Activated CD4-positive, alpha-beta memory T cell treated with anti-CD3 and anti-CD28 coated beads for 36 hours (primary cell): ENCODE results near the gene ZFP2. TPM values are rescaled to one million over a fixed set of nuclear protein-coding genes. Genes with fewer than 3 reads are reported as not detected.
"Not testable (repeated sequence)": the region's sequence is repeated elsewhere in the genome, so short reads cannot be mapped to it uniquely, and the experiment has no call there.

ENCODE experiments used
- CTCF ChIA-PET: fragments of 350-600 bp; sonication (Branson Sonifier 250); formaldehyde crosslinking; loops from one replicate; lab custom pipeline; 2021; ENCODE audit warnings: antibody characterized with exemption, inconsistent platforms; lab: Charles Lee
- POLR2A ChIA-PET: fragments of 350-600 bp; sonication (Branson Sonifier 250); formaldehyde crosslinking; loops from one replicate; lab custom pipeline; 2021; ENCODE audit warnings: antibody characterized with exemption; lab: Charles Lee
- DNase-seq: peaks from one replicate; pipeline ENCODE4 v3.0.0-alpha.2; 2020
- H3K27ac Mint-ChIP-seq: one replicate; pipeline ENCODE4 v1.8.0; 2021; ENCODE audit warnings: mixed read lengths
- H3K27me3 Mint-ChIP-seq: one replicate; pipeline ENCODE4 v1.8.0; 2021; ENCODE audit warnings: mixed read lengths
- H3K36me3 Mint-ChIP-seq: one replicate; pipeline ENCODE4 v1.8.0; 2021; ENCODE audit warnings: mixed read lengths
- H3K4me1 Mint-ChIP-seq: one replicate; pipeline ENCODE4 v1.8.0; 2021; ENCODE audit warnings: low read depth, mixed read lengths
- H3K4me3 Mint-ChIP-seq: one replicate; pipeline ENCODE4 v1.8.0; 2021; ENCODE audit warnings: mild to moderate bottlenecking, mixed read lengths
- H3K9me3 Mint-ChIP-seq: one replicate; pipeline ENCODE4 v1.8.0; 2021; ENCODE audit warnings: mixed read lengths
- intact Hi-C: fragments of 100-400 bp; cut with micrococcal nuclease; formaldehyde crosslinking; loops from one replicate; pipeline ENCODE4 v1.15.1; 2023
- total RNA-seq, 2 experiments: library from RNA; stranded (reverse); gene quantifications; one replicate each; pipeline ENCODE4 v1.2.3, GENCODE V29; 2021

The ZFP2 gene
- under 1 TPM; 0.27 to 0.40 TPM for total RNA-seq

DNA sequence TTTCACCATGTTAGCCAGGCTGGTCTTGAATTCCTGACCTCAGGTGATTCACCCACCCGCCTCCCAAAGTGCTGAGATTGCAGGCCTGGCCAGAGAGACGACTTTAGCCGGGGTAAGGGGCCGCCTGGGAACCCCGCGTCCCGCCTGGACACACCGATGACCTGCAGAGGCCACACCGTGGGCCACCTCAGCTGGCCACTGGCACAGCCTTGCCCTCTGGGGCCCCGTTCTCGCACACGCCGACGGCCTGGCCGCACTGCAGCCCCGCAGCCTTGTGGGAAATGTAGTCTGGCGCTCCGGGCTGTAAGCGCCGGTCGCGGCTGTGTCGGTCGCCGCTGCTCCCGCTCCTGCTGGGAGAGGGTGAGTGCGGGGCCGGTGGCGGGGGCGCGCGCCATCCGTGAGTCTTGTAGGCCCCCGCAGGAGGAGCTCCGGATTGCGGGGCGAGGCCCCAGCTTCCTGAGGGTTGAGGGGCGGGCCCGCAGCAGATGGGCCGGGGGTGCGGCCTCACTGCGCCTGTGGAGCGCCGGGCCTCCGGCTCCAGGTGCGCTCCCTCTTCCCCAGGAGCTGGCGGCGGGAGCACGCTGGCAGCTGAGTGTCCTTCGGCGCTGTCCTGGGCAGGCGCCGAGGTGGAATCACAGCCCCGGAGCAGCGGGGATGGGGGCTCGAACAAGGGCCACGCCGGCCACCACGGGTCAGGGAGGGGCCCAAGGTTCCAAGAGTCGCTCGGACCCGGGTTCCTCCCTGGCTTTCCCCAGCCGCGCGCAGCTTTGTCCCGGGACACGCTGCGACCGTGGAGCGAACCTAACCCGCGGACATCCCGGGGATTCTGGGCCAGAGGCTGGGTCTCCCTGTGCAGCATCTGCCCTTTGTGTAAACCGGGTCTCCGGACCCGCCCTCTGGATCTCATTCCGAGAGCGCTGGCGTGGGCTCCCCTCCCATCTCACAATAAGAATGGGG lies at the start of gene ZFP2:
Gene ZFP2, plus strand, starts transcription at position 299 of the 957 bp plus-strand sequence. CDS start 35,401 bp downstream, outside the sequence.
- CTCF ChIA-PET: interaction anchor here (0.5 kb wide), 1 partner anchor 1572 kb away, joined by 3 read pairs; no protein-coding TSS in a partner anchor
- peaks cover 2% of the 10 kb centered on the region for H3K4me1 Mint-ChIP-seq
- POLR2A ChIA-PET: interaction anchor here (1.2 kb wide), 1 partner anchor 9 kb away, joined by 3 read pairs; no protein-coding TSS in a partner anchor
- H3K27ac Mint-ChIP-seq: no peak within 1 kb of the TSS
- intact Hi-C loops: loop anchor here (5.0 kb wide), 1 partner anchor 39 kb away; the partner anchor contains the start of gene ZNF354B
- peaks cover 10% of the 10 kb centered on the region for H3K36me3 Mint-ChIP-seq
- H3K9me3 Mint-ChIP-seq: peaks cover 21% of the 10 kb centered on the region
- peak; percentile 55 for DNase-seq
- no peaks in the 10 kb centered on the region for H3K27me3 Mint-ChIP-seq
- H3K4me3 Mint-ChIP-seq: peak within 1 kb of the TSS; percentile 70

- intact Hi-C loops: no loop called here
- ChIA-PET POLR2A (no interaction called here), CTCF (no interaction called here)
- Mint-ChIP-seq H3K4me1 (no peaks in the 10 kb centered on the region), H3K27ac (no peak overlapping the region), H3K27me3 (peaks cover 6% of the 10 kb centered on the region), H3K36me3 (no peaks in the 10 kb centered on the region), H3K4me3 (no peak overlapping the region), H3K9me3 (no peaks in the 10 kb centered on the region)
- no peak for DNase-seq
Observed at GRCh38 chr5:178849316-178849715, 46.4 kb upstream of the ZFP2 start.

DNA sequence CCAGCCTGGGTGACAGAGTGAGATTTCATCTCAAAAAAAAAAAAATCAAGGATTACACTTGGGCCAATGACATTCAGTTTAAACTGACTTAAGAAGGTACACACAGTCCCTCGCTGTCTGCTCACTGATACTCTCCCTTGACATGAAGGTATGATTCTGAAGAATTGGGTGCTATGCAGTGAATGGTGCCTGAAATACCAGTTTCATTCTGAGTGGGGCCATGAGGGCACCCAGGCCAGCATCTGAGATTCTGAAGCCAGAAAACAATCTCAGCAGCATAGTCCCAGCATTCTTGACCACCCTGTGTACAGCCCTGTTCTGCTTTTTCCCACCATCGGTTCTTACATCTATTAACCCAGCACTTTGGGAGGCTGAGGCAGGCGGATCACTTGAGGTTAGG lies 43.8 kb upstream of the ZFP2 start:
- intact Hi-C loops: no loop called here
- Mint-ChIP-seq H3K4me3 (no peak overlapping the region), H3K27me3 (peaks cover 7% of the 10 kb centered on the region), H3K27ac (no peak overlapping the region), H3K36me3 (no peaks in the 10 kb centered on the region), H3K4me1 (no peaks in the 10 kb centered on the region), H3K9me3 (no peaks in the 10 kb centered on the region)
- POLR2A ChIA-PET: no interaction called here
- no peak for DNase-seq
- CTCF ChIA-PET: no interaction called here

- Mint-ChIP-seq H3K4me3 (no peak overlapping the region), H3K4me1 (peaks cover 5% of the 10 kb centered on the region), H3K27me3 (peaks cover 3% of the 10 kb centered on the region), H3K36me3 (no peaks in the 10 kb centered on the region), H3K9me3 (no peaks in the 10 kb centered on the region), H3K27ac (no peak overlapping the region)
- DNase-seq: no peak
- ChIA-PET POLR2A (no interaction called here), CTCF (no interaction called here)
- intact Hi-C loops: no loop called here
Observed at GRCh38 chr5:178854284-178854683, 41.4 kb upstream of the ZFP2 start.

- peak within 1 kb of the TSS; percentile 85 for H3K4me3 Mint-ChIP-seq
- no peaks in the 10 kb centered on the region for H3K27me3 Mint-ChIP-seq
- H3K4me1 Mint-ChIP-seq: peaks cover 26% of the 10 kb centered on the region
- H3K36me3 Mint-ChIP-seq: peaks cover 22% of the 10 kb centered on the region
- no peaks in the 10 kb centered on the region for H3K9me3 Mint-ChIP-seq
- POLR2A ChIA-PET: interaction anchor here (1.1 to 1.3 kb wide), 3 partner anchors 129 to 200 kb away, joined by 4 to 8 read pairs (median 7); partner anchors contain the start of genes ZNF354A, ZNF354C and ZNF879
- CTCF ChIA-PET: interaction anchor here (0.6 to 1.4 kb wide), 3 partner anchors 130 to 1635 kb away, joined by 3 to 17 read pairs (median 4); partner anchors contain the start of gene ZNF354A
- intact Hi-C loops: loop anchor here (1.0 to 5.0 kb wide), 7 partner anchors 37 to 692 kb away; partner anchors contain the start of genes CLK4, RUFY1, ZFP2 and ZNF354A
- peak; percentile 93 for DNase-seq
- H3K27ac Mint-ChIP-seq: peak within 1 kb of the TSS; percentile 75
Observed at GRCh38 chr5:178859625-178860521, 35.8 kb upstream of the ZFP2 start, which contains the start of gene ZNF354B. Gene ZNF354B (plus strand): TSS chr5:178859953. CDS start chr5:178861048, 1,095 bp downstream.

DNA sequence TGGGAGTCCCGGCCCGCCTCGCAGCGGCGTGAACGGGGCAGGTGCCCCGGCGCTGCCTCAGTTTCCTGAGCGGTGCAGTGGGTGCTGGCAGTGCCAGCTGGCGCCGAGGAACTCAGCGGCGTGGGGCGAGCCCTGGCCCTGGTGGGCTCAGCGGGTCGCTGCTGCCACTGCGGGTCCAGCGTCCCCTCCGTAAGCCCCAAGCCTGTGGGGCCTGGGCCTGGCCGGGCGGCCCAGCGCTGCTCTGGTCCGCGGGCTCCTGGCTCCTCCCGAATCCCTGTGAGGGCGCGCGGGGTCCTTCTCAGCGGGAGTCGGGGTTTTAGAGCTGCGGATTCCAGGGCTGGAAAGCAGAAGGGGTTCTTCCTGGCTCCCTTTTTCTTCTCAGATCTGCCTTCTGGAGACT lies 35.1 kb upstream of the ZFP2 start:
- peaks cover 26% of the 10 kb centered on the region for H3K4me1 Mint-ChIP-seq
- H3K4me3 Mint-ChIP-seq, POLR2A ChIA-PET, H3K27me3 Mint-ChIP-seq, CTCF ChIA-PET, DNase-seq, H3K27ac Mint-ChIP-seq, intact Hi-C loops, H3K9me3 Mint-ChIP-seq: not testable (repeated sequence)
- H3K36me3 Mint-ChIP-seq: peaks cover 28% of the 10 kb centered on the region

DNA sequence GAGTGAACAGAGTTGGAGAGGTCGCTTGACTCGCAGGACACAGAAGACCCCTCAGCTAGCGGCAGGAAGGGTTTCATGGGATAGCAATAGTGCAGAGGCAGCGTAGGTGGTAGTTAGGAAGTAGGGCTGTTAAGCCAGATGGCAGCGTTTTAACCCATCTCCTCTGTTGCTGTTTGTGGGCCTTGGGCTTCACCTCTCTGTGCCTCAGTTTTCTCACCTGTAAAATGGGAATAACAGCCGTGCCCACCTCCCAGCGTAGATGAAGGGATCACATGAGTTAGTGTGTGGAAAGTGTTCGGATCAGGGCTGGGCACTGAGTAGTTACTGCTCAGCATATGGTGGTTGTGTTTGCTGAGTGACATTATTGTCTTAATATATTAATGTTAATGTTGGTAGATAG lies 34.1 kb upstream of the ZFP2 start:
- CTCF ChIA-PET: no interaction called here
- Mint-ChIP-seq H3K4me3 (peak overlapping the region; percentile 48), H3K36me3 (peaks cover 38% of the 10 kb centered on the region), H3K27me3 (no peaks in the 10 kb centered on the region), H3K4me1 (peaks cover 26% of the 10 kb centered on the region), H3K27ac (peak overlapping the region; percentile 2), H3K9me3 (no peaks in the 10 kb centered on the region)
- intact Hi-C loops: no loop called here
- POLR2A ChIA-PET: no interaction called here
- no peak for DNase-seq

DNA sequence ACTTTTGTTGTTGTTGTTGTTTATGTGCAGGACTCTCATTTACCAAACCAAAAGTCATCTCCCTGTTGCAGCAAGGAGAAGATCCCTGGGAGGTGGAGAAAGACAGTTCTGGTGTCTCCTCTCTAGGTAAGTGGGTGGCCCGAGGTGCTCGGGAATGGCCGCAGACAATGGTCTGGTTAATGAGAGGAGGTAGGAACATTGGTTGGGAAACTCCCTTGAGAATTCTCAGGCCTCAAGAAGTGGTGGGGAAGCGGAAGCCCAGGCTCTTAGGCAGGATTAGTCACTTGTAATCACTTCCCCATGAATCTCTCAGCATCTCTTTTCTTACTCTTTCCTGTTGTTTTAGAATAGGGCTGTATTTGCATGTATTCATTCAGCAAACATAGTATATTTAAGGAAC lies 28.8 kb upstream of the ZFP2 start:
- Mint-ChIP-seq H3K4me3 (no peak overlapping the region), H3K36me3 (peaks cover 80% of the 10 kb centered on the region), H3K27ac (no peak overlapping the region), H3K4me1 (peaks cover 9% of the 10 kb centered on the region), H3K27me3 (no peaks in the 10 kb centered on the region), H3K9me3 (peaks cover 22% of the 10 kb centered on the region)
- DNase-seq: no peak
- intact Hi-C loops: no loop called here
- ChIA-PET POLR2A (no interaction called here), CTCF (no interaction called here)

GRCh38 chr5:178869577-178869976 lies 26.1 kb upstream of the ZFP2 start:
- H3K27ac Mint-ChIP-seq: no peak overlapping the region
- ChIA-PET CTCF (no interaction called here), POLR2A (no interaction called here)
- H3K9me3 Mint-ChIP-seq: peaks cover 46% of the 10 kb centered on the region
- no peaks in the 10 kb centered on the region for H3K27me3 Mint-ChIP-seq
- no peak overlapping the region for H3K4me3 Mint-ChIP-seq
- intact Hi-C loops: no loop called here
- peaks cover 94% of the 10 kb centered on the region for H3K36me3 Mint-ChIP-seq
- H3K4me1 Mint-ChIP-seq: peaks cover 4% of the 10 kb centered on the region
- DNase-seq: no peak

GRCh38 chr5:178870411-178870810 lies 25.3 kb upstream of the ZFP2 start:
- Mint-ChIP-seq H3K36me3 (peaks cover 97% of the 10 kb centered on the region), H3K4me3 (no peak overlapping the region), H3K27me3 (no peaks in the 10 kb centered on the region), H3K4me1 (peaks cover 4% of the 10 kb centered on the region), H3K9me3 (peaks cover 54% of the 10 kb centered on the region), H3K27ac (no peak overlapping the region)
- DNase-seq: no peak
- ChIA-PET POLR2A (no interaction called here), CTCF (no interaction called here)
- intact Hi-C loops: no loop called here

DNA sequence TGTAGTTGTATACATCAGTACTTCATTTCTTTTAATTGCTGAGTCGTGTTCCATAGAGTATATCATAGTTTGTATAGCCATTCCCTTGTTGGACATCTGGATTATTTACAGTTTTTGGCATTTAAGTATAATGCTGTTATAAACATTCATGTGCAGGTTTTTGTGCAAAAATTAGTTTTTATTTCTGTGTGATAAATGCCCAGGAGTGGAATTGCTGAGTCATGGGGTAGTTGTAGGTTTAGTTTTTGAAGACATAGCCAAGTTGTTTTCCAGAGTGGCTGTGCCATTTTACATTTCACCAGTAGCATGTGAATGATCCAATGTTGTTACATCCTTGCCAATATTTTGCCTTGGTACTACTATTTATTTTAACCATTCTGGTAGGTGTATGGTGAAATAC lies 23.4 kb upstream of the ZFP2 start:
- Mint-ChIP-seq H3K4me1 (peaks cover 4% of the 10 kb centered on the region), H3K27me3 (no peaks in the 10 kb centered on the region), H3K4me3 (no peak overlapping the region), H3K27ac (no peak overlapping the region), H3K36me3 (peaks cover 97% of the 10 kb centered on the region), H3K9me3 (peaks cover 71% of the 10 kb centered on the region)
- intact Hi-C loops: no loop called here
- ChIA-PET POLR2A (no interaction called here), CTCF (no interaction called here)
- no peak for DNase-seq
